Endothelial cell of umbilical vein (primary cell): ENCODE data around the gene RNF157. TPM values are rescaled to one million over a fixed set of nuclear protein-coding genes. Genes with fewer than 3 reads are reported as not detected.

Experiments used
- BruUV-seq: library from RNA; stranded (reverse); fragments of 400-500 nt; replicated peaks from 2 replicates; lab custom pipeline; 2021; lab: Mats Ljungman, UMichigan
- CTCF ChIA-PET: fragments of 300-600, 350-600 bp; sonication (Branson Sonifier 250); formaldehyde crosslinking; loops from one replicate; lab custom pipeline; 2021; ENCODE audit warnings: antibody characterized with exemption, inconsistent platforms; lab: Charles Lee
- POLR2A ChIA-PET: fragments of 300-600, 350-600 bp; sonication (Branson Sonifier 250); formaldehyde crosslinking; loops from one replicate; lab custom pipeline; 2021; ENCODE audit warnings: antibody characterized with exemption, inconsistent platforms; lab: Charles Lee
- DNase-seq: peaks from one replicate; pipeline ENCODE4 v3.0.0-alpha.2; 2011; ENCODE audit warnings: low read depth, low spot score
- FAIRE-seq: peaks from 2 replicates; lab custom pipeline; 2011; peaks lifted over from hg19 to GRCh38; lab: Jason Lieb, UNC
- H2AFZ ChIP-seq: 2 replicates; pipeline ENCODE4 v1.6.0; 2012; ENCODE audit warnings: low read depth, low read length, control low read depth, inconsistent platforms
- H3K27ac ChIP-seq: 2 replicates; pipeline ENCODE4 v1.5.1; 2011; ENCODE audit warnings: low read depth, mild to moderate bottlenecking, control low read depth, low read length, moderate library complexity; ENCODE audit not compliant: insufficient read depth
- H3K27me3 ChIP-seq, 2 experiments: 2 replicates each; pipeline versions ENCODE4 v1.6.0 to v1.6.1; 2011; ENCODE audit warnings: low read length in 2 of 2, mixed read lengths in 1 of 2; ENCODE audit not compliant: control insufficient read depth in 2 of 2, insufficient read depth in 2 of 2
- H3K36me3 ChIP-seq, 2 experiments: 2 replicates in 1 of 2; 3 replicates in 1 of 2; pipeline ENCODE4 v1.5.1; 2011; ENCODE audit warnings: low read length in 2 of 2, mild to moderate bottlenecking in 1 of 2, moderate library complexity in 1 of 2; ENCODE audit not compliant: control insufficient read depth in 2 of 2, insufficient read depth in 2 of 2; ENCODE audit errors: extremely low read depth in 1 of 2
- H3K4me1 ChIP-seq: 3 replicates; pipeline ENCODE4 v1.5.1; 2011; ENCODE audit warnings: mild to moderate bottlenecking, low read length; ENCODE audit not compliant: control insufficient read depth, insufficient read depth; ENCODE audit errors: extremely low read depth
- H3K4me2 ChIP-seq: 2 replicates; pipeline ENCODE4 v1.6.1; 2011; ENCODE audit warnings: low read length, control low read depth, mixed read lengths; ENCODE audit not compliant: insufficient read depth
- H3K4me3 ChIP-seq, 3 experiments: fragments of 200-600 bp in 1 of 3; sonication (generic), shearing (Covaris generic) in 1 of 3; replicated peaks in 1 of 3; 2 replicates each; pipeline ENCODE4 v1.5.1; 2011 to 2016; ENCODE audit warnings: control low read depth in 3 of 3, low read length in 3 of 3, mild to moderate bottlenecking in 2 of 3, inconsistent platforms in 1 of 3, low read depth in 1 of 3, moderate library complexity in 1 of 3; ENCODE audit not compliant: insufficient read depth in 1 of 3
- H3K79me2 ChIP-seq: 2 replicates; pipeline ENCODE4 v1.6.0; 2012; ENCODE audit warnings: low read length, inconsistent platforms; ENCODE audit not compliant: control insufficient read depth, insufficient read depth
- H3K9ac ChIP-seq: replicated peaks from 2 replicates; pipeline ENCODE3; 2011; ENCODE audit warnings: low read length, control low read depth; ENCODE audit not compliant: insufficient read depth; ENCODE audit errors: extremely low read depth
- H3K9me1 ChIP-seq: replicated peaks from 3 replicates; pipeline ENCODE4 v1.6.0; 2011; ENCODE audit warnings: mild to moderate bottlenecking, low read length; ENCODE audit not compliant: control insufficient read depth, insufficient read depth; ENCODE audit errors: extremely low read depth
- H3K9me3 ChIP-seq: replicated peaks from 2 replicates; pipeline ENCODE4 v1.5.1; 2012; ENCODE audit warnings: low read length, inconsistent platforms; ENCODE audit not compliant: control insufficient read depth, insufficient read depth
- H4K20me1 ChIP-seq: replicated peaks from 2 replicates; pipeline ENCODE3; 2011; ENCODE audit warnings: mild to moderate bottlenecking, low read length; ENCODE audit not compliant: control insufficient read depth, insufficient read depth; ENCODE audit errors: extremely low read depth
- CTCF ChIP-seq, 2 donors: IDR thresholded peaks; 1 replicate in 1 of 2; 2 replicates in 1 of 2; pipeline ENCODE4 v1.5.1; 2011; ENCODE audit warnings: low read length in 2 of 2, mild to moderate bottlenecking in 2 of 2, moderate library complexity in 2 of 2, control low read depth in 1 of 2, inconsistent platforms in 1 of 2, low read depth in 1 of 2; ENCODE audit not compliant: insufficient read depth in 1 of 2; ENCODE audit errors: extremely low read depth in 1 of 2
- FOS ChIP-seq: IDR thresholded peaks from 2 replicates; pipeline ENCODE4 v1.6.1; 2011; ENCODE audit warnings: mild to moderate bottlenecking, low read length, moderate library complexity, borderline replicate concordance; ENCODE audit not compliant: insufficient read depth
- GATA2 ChIP-seq: IDR thresholded peaks from 2 replicates; pipeline ENCODE4 v1.7.0; 2011; ENCODE audit warnings: low read depth, mild to moderate bottlenecking, moderate library complexity, mixed read lengths, low read length; ENCODE audit not compliant: insufficient read length, insufficient read depth
- JUN ChIP-seq: IDR thresholded peaks from 2 replicates; pipeline ENCODE4 v1.6.1; 2011; ENCODE audit warnings: borderline replicate concordance, low read depth; ENCODE audit not compliant: insufficient read length, insufficient read depth
- dilution Hi-C: fragments of 300-500 bp; cut with MboI; formaldehyde crosslinking; loops from one replicate; pipeline ENCODE4 v1.15.0; 2019; ENCODE audit warnings: low sequenced_read_pairs; ENCODE audit not compliant: extremely low pct_ligation_motif_present
- intact Hi-C: fragments of 100-400 bp; cut with micrococcal nuclease; formaldehyde crosslinking; loops from one replicate; pipeline ENCODE4 v1.10.0; 2022
- polyA plus RNA-seq, 4 experiments: library from polyadenylated mRNA; depleted of rRNA in 3 of 4; stranded (reverse) in 3 of 4; unstranded in 1 of 4; fragments of >200 nt; gene quantifications; 2 replicates each; pipeline versions ENCODE4 v1.2.1 to v1.2.3, GENCODE V29; 2011 to 2012; ENCODE audit warnings: missing spikeins in 1 of 4
- total RNA-seq: library from RNA; stranded (reverse); gene quantifications from 2 replicates; pipeline ENCODE4 v1.2.3, GENCODE V29; 2021

RNF157 gene
- total and polyA plus RNA-seq, 2 donors (not counting 3 experiments of a cell fraction or from before 2014, with no cell fraction given), result 0.07 to 0.86 TPM

DNA sequence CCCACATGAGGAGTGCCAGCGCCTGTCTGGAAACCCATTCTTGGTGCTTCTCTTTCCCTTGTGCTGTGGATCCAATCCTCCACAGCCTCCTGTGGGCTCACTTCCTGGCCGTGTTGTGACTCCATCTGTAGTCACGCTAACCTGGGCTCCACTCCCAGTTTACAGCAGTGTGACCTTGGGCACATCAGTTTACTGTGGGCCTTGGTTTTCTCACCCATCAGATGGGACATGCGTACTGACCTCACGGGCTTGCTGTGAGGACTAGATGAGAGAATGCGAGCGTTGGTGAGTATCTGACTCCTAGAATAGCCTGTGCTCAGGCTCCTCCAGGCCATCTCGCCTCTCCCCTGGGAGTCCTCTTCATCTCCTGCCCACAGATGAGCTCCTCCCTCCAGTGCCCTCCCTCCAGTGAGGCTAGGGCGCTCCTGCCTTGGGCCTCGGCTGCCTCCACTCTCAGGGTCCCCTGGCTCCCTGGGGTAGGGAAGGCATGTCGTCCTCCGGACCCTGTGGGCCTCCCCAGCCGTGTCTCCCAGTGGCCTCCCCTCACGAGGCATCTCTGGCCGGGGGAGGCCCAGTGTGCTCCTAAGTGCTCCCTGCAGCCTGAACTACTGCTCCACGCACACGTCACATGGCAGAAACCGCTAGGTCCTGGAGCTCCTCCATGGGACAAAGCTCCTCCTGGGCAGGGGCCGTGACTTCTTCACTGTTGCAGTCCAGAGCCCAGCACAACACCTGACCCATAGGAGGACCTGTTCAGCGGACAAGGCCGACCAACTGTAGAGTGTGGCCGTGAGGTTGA, 94.0 kb downstream of the RNF157 start:
- Histone ChIP-seq H3K27ac (no peak overlapping the region), H3K9ac (no peak overlapping the region), H3K4me1 (peaks cover 19% of the 10 kb centered on the region), H3K36me3 (no peaks in the 10 kb centered on the region), H3K79me2 (no peaks in the 10 kb centered on the region), H3K9me1 (no peaks in the 10 kb centered on the region), H4K20me1 (no peaks in the 10 kb centered on the region), H2AFZ (peak overlapping the region; percentile 63), H3K9me3 (no peaks in the 10 kb centered on the region), H3K27me3 (no peaks in the 10 kb centered on the region), H3K4me3 (no peak overlapping the region), H3K4me2 (no peak overlapping the region)
- TF ChIP-seq CTCF (IDR thresholded peaks at IDR 0.05; ENCODE audit: extremely low read depth in 1 of 2, insufficient read depth in 1 of 2, low read depth in 1 of 2, low read length in 2 of 2) (no peak), JUN (no peak), GATA2 (no peak), FOS (no peak)
- no TSS peak for BruUV-seq
- no peak for DNase-seq
- ChIA-PET POLR2A (no interaction called here), CTCF (interaction anchor here (1.1 to 2.3 kb wide), 5 partner anchors 21 to 112 kb away, joined by 3 to 9 read pairs (median 4); no protein-coding TSS in a partner anchor)
- FAIRE-seq, result no peak
- intact Hi-C loops (no loop called here), dilution Hi-C loops (no loop called here)
